ENCODE data around the gene UQCR11.

UQCR11 gene

GRCh38 chr19:1615156-1615765, 10.0 kb upstream of the UQCR11 start:
- H3K79me2 ChIP-seq (ENCODE audit: low read length) = peaks cover 3% of the 10 kb centered on the region; the same call in 1 of the 2 replicates
- H3K27me3 ChIP-seq (ENCODE audit: low read depth, low read length) = no peaks in the 10 kb centered on the region
- H3K9me3 ChIP-seq (ENCODE audit: insufficient read depth, low read length) = no peaks in the 10 kb centered on the region
- no peak overlapping the region for H2AFZ ChIP-seq (ENCODE audit: low read depth, low read length)
- H3K36me3 ChIP-seq (replicated peaks; ENCODE audit: low read depth, low read length) = peaks cover 84% of the 10 kb centered on the region
- peaks cover 35% of the 10 kb centered on the region for H4K20me1 ChIP-seq (ENCODE audit: insufficient read depth, low read length)
- TF ChIP-seq EZH2phosphoT487 (IDR thresholded peaks at IDR 0.05; ENCODE audit: low read depth) (no peak), CTCF (IDR thresholded peaks at IDR 0.05; ENCODE audit: low read depth, low read length) (no peak)
- H3K9ac ChIP-seq (ENCODE audit: low read length) = no peak overlapping the region
- no peak overlapping the region for H3K4me2 ChIP-seq (ENCODE audit: low read length)
- peaks cover 7% of the 10 kb centered on the region for H3K4me1 ChIP-seq (ENCODE audit: low read length)
- no peak overlapping the region for H3K4me3 ChIP-seq (ENCODE audit: low read length)
- no peak overlapping the region for H3K27ac ChIP-seq (ENCODE audit: low read length)

GRCh38 chr19:1613808-1614570, 8.7 kb upstream of the UQCR11 start:
- H3K4me2 ChIP-seq (ENCODE audit: low read length) = no peak overlapping the region
- H3K4me1 ChIP-seq (ENCODE audit: low read length) = peaks cover 7% of the 10 kb centered on the region
- no peaks in the 10 kb centered on the region for H3K27me3 ChIP-seq (ENCODE audit: low read depth, low read length)
- peaks cover 80% of the 10 kb centered on the region for H3K36me3 ChIP-seq (replicated peaks; ENCODE audit: low read depth, low read length)
- no peak overlapping the region for H3K9ac ChIP-seq (ENCODE audit: low read length)
- H3K9me3 ChIP-seq (ENCODE audit: insufficient read depth, low read length) = no peaks in the 10 kb centered on the region
- no peak overlapping the region for H2AFZ ChIP-seq (ENCODE audit: low read depth, low read length)
- peaks cover 3% of the 10 kb centered on the region; the same call in 1 of the 2 replicates for H3K79me2 ChIP-seq (ENCODE audit: low read length)
- H4K20me1 ChIP-seq (ENCODE audit: insufficient read depth, low read length) = peaks cover 32% of the 10 kb centered on the region
- H3K27ac ChIP-seq (ENCODE audit: low read length) = no peak overlapping the region
- H3K4me3 ChIP-seq (ENCODE audit: low read length) = no peak overlapping the region
- TF ChIP-seq EZH2phosphoT487 (IDR thresholded peaks at IDR 0.05; ENCODE audit: low read depth) (no peak), CTCF (IDR thresholded peaks at IDR 0.05; ENCODE audit: low read depth, low read length) (no peak)

- Histone ChIP-seq H3K4me2 (ENCODE audit: low read length) (no peak overlapping the region), H3K9me3 (ENCODE audit: insufficient read depth, low read length) (no peaks in the 10 kb centered on the region), H3K4me1 (ENCODE audit: low read length) (peaks cover 7% of the 10 kb centered on the region), H3K79me2 (ENCODE audit: low read length) (no peaks in the 10 kb centered on the region; the same call in 1 of the 2 replicates), H2AFZ (ENCODE audit: low read depth, low read length) (no peak overlapping the region), H4K20me1 (ENCODE audit: insufficient read depth, low read length) (peaks cover 26% of the 10 kb centered on the region), H3K9ac (ENCODE audit: low read length) (no peak overlapping the region), H3K36me3 (replicated peaks; ENCODE audit: low read depth, low read length) (peaks cover 82% of the 10 kb centered on the region), H3K27ac (ENCODE audit: low read length) (no peak overlapping the region), H3K27me3 (ENCODE audit: low read depth, low read length) (no peaks in the 10 kb centered on the region), H3K4me3 (ENCODE audit: low read length) (no peak overlapping the region)
- TF ChIP-seq EZH2phosphoT487 (IDR thresholded peaks at IDR 0.05; ENCODE audit: low read depth) = no peak
- TF ChIP-seq CTCF (IDR thresholded peaks at IDR 0.05; ENCODE audit: low read depth, low read length) = no peak
Observed at GRCh38 chr19:1613146-1613545, 7.9 kb upstream of the UQCR11 start.
